Stimulated activated naive CD8-positive, alpha-beta T cell treated with anti-CD3 and anti-CD28 coated beads, Interleukin-15, Interleukin-2, amounts not matched to agents 100 ng/mL and 50 ng/mL, for 24 hours (primary cell): ENCODE data around the gene CSF1.

Experiments
- H3K27ac Mint-ChIP-seq: one replicate; pipeline ENCODE4 v1.8.0; 2021; ENCODE audit warnings: mild to moderate bottlenecking, mixed read lengths
- H3K27me3 Mint-ChIP-seq: one replicate; pipeline ENCODE4 v1.8.0; 2021; ENCODE audit warnings: mixed read lengths
- H3K36me3 Mint-ChIP-seq: one replicate; pipeline ENCODE4 v1.8.0; 2021; ENCODE audit warnings: low read depth, mixed read lengths
- H3K4me1 Mint-ChIP-seq: one replicate; pipeline ENCODE4 v1.8.0; 2021; ENCODE audit warnings: low read depth, mixed read lengths
- H3K4me3 Mint-ChIP-seq: one replicate; pipeline ENCODE4 v1.8.0; 2021; ENCODE audit warnings: mild to moderate bottlenecking, mixed read lengths
- H3K9me3 Mint-ChIP-seq: one replicate; pipeline ENCODE4 v1.8.0; 2021; ENCODE audit warnings: mixed read lengths

The CSF1 gene

GRCh38 chr1:109904105-109904817, 6.4 kb upstream of the CSF1 start:
- Mint-ChIP-seq H3K4me1 (peaks cover 42% of the 10 kb centered on the region), H3K9me3 (peaks cover 9% of the 10 kb centered on the region), H3K27ac (no peak overlapping the region), H3K36me3 (peaks cover 9% of the 10 kb centered on the region), H3K4me3 (no peak overlapping the region), H3K27me3 (peaks cover 3% of the 10 kb centered on the region)

GRCh38 chr1:109905491-109905890, 5.2 kb upstream of the CSF1 start:
- H3K4me3 Mint-ChIP-seq, result peak overlapping the region; percentile 73

GRCh38 chr1:109906160-109906838, 4.3 kb upstream of the CSF1 start:
- peak overlapping the region; percentile 97 for H3K27ac Mint-ChIP-seq
- H3K4me1 Mint-ChIP-seq, result peaks cover 54% of the 10 kb centered on the region
- H3K9me3 Mint-ChIP-seq, result peaks cover 9% of the 10 kb centered on the region
- peaks cover 9% of the 10 kb centered on the region for H3K27me3 Mint-ChIP-seq
- peak overlapping the region; percentile 73 for H3K4me3 Mint-ChIP-seq
- peaks cover 9% of the 10 kb centered on the region for H3K36me3 Mint-ChIP-seq

More at GRCh38 chr1:109905491-109905890, 5.2 kb upstream of the CSF1 start:
- Mint-ChIP-seq H3K27me3 (peaks cover 9% of the 10 kb centered on the region), H3K9me3 (peaks cover 9% of the 10 kb centered on the region), H3K4me1 (peaks cover 54% of the 10 kb centered on the region), H3K36me3 (peaks cover 9% of the 10 kb centered on the region), H3K27ac (peak overlapping the region; percentile 97)

GRCh38 chr1:109906839-109907180, 3.8 kb upstream of the CSF1 start:
- no peak overlapping the region for H3K4me3 Mint-ChIP-seq
- peaks cover 9% of the 10 kb centered on the region for H3K27me3 Mint-ChIP-seq
- H3K9me3 Mint-ChIP-seq, result peaks cover 9% of the 10 kb centered on the region
- peak overlapping the region; percentile 47 for H3K27ac Mint-ChIP-seq
- peaks cover 54% of the 10 kb centered on the region for H3K4me1 Mint-ChIP-seq
- peaks cover 9% of the 10 kb centered on the region for H3K36me3 Mint-ChIP-seq

GRCh38 chr1:109907190-109907774, 3.4 kb upstream of the CSF1 start:
- peak overlapping the region; percentile 47 for H3K27ac Mint-ChIP-seq
- peaks cover 9% of the 10 kb centered on the region for H3K9me3 Mint-ChIP-seq
- peaks cover 56% of the 10 kb centered on the region for H3K4me1 Mint-ChIP-seq
- H3K4me3 Mint-ChIP-seq, result no peak overlapping the region
- H3K36me3 Mint-ChIP-seq, result peaks cover 9% of the 10 kb centered on the region
- peaks cover 9% of the 10 kb centered on the region for H3K27me3 Mint-ChIP-seq

GRCh38 chr1:109908836-109909235, 1.8 kb upstream of the CSF1 start:
- peaks cover 18% of the 10 kb centered on the region for H3K36me3 Mint-ChIP-seq
- H3K4me1 Mint-ChIP-seq, result peaks cover 72% of the 10 kb centered on the region
- H3K9me3 Mint-ChIP-seq, result peaks cover 9% of the 10 kb centered on the region
- H3K27me3 Mint-ChIP-seq, result peaks cover 9% of the 10 kb centered on the region
- no peak overlapping the region for H3K4me3 Mint-ChIP-seq
- peak overlapping the region; percentile 3 for H3K27ac Mint-ChIP-seq

GRCh38 chr1:109909561-109909960, 1.1 kb upstream of the CSF1 start:
- peak overlapping the region; percentile 92 for H3K27ac Mint-ChIP-seq
- peaks cover 76% of the 10 kb centered on the region for H3K4me1 Mint-ChIP-seq
- H3K27me3 Mint-ChIP-seq, result peaks cover 9% of the 10 kb centered on the region
- peaks cover 9% of the 10 kb centered on the region for H3K9me3 Mint-ChIP-seq
- peaks cover 23% of the 10 kb centered on the region for H3K36me3 Mint-ChIP-seq
- H3K4me3 Mint-ChIP-seq, result peak overlapping the region; percentile 88

GRCh38 chr1:109910963-109911798, 532 bp downstream of the CSF1 start:
- Mint-ChIP-seq H3K4me3 (peak overlapping the region; percentile 88), H3K4me1 (peaks cover 66% of the 10 kb centered on the region), H3K27ac (peak overlapping the region; percentile 92), H3K36me3 (peaks cover 28% of the 10 kb centered on the region), H3K27me3 (peaks cover 9% of the 10 kb centered on the region), H3K9me3 (peaks cover 3% of the 10 kb centered on the region)

- no peaks in the 10 kb centered on the region for H3K9me3 Mint-ChIP-seq
- H3K36me3 Mint-ChIP-seq, result peaks cover 36% of the 10 kb centered on the region
- H3K4me3 Mint-ChIP-seq, result peak overlapping the region; percentile 85
- peaks cover 55% of the 10 kb centered on the region for H3K4me1 Mint-ChIP-seq
- H3K27me3 Mint-ChIP-seq, result peaks cover 6% of the 10 kb centered on the region
- H3K27ac Mint-ChIP-seq, result peak overlapping the region; percentile 78
Measured at GRCh38 chr1:109912214-109912861, 1.7 kb downstream of the CSF1 start.

GRCh38 chr1:109912873-109913272, 2.2 kb downstream of the CSF1 start:
- Mint-ChIP-seq H3K36me3 (peaks cover 41% of the 10 kb centered on the region), H3K4me1 (peaks cover 49% of the 10 kb centered on the region), H3K4me3 (peak overlapping the region; percentile 85), H3K27me3 (peaks cover 6% of the 10 kb centered on the region), H3K27ac (peak overlapping the region; percentile 65), H3K9me3 (no peaks in the 10 kb centered on the region)

GRCh38 chr1:109913360-109913879, 2.8 kb downstream of the CSF1 start:
- Mint-ChIP-seq H3K27ac (peak overlapping the region; percentile 65), H3K36me3 (peaks cover 46% of the 10 kb centered on the region), H3K4me1 (peaks cover 47% of the 10 kb centered on the region)

GRCh38 chr1:109914587-109915240, 4.1 kb downstream of the CSF1 start:
- Mint-ChIP-seq H3K36me3 (peaks cover 54% of the 10 kb centered on the region), H3K27me3 (peaks cover 2% of the 10 kb centered on the region), H3K9me3 (no peaks in the 10 kb centered on the region), H3K4me1 (peaks cover 38% of the 10 kb centered on the region), H3K4me3 (no peak overlapping the region), H3K27ac (no peak overlapping the region)

More at GRCh38 chr1:109913360-109913879, 2.8 kb downstream of the CSF1 start:
- H3K4me3 Mint-ChIP-seq, result peak overlapping the region; percentile 85
- peaks cover 6% of the 10 kb centered on the region for H3K27me3 Mint-ChIP-seq
- no peaks in the 10 kb centered on the region for H3K9me3 Mint-ChIP-seq

- peaks cover 72% of the 10 kb centered on the region for H3K36me3 Mint-ChIP-seq
- no peak overlapping the region for H3K27ac Mint-ChIP-seq
- H3K4me3 Mint-ChIP-seq, result no peak overlapping the region
- H3K27me3 Mint-ChIP-seq, result no peaks in the 10 kb centered on the region
- H3K9me3 Mint-ChIP-seq, result no peaks in the 10 kb centered on the region
- peaks cover 20% of the 10 kb centered on the region for H3K4me1 Mint-ChIP-seq
Measured at GRCh38 chr1:109917051-109917767, 6.6 kb downstream of the CSF1 start.
